ENCODE results near the gene FEN1. TPM values are rescaled to one million over a fixed set of nuclear protein-coding genes. Genes with fewer than 3 reads are reported as not detected.

The FEN1 gene
- total and polyA plus RNA-seq, 2 donors from 2014 or later: 8.5 to 8.8 TPM

GRCh38 chr11:61833471-61833870 is 40.8 kb downstream of the FEN1 start:
- Histone ChIP-seq H3K27ac (ENCODE audit: low read depth in 2 of 2, low read length in 2 of 2) (no peak overlapping the region), H3K9ac (ENCODE audit: low read length in 3 of 3) (no peak overlapping the region), H3K4me1 (ENCODE audit: control insufficient read depth in 2 of 3, insufficient read depth in 2 of 3, low read depth in 1 of 3, low read length in 3 of 3) (peaks cover 0 to 28% (median 20%) of the 10 kb centered on the region in 3 donors), H3K4me3 (ENCODE audit: low read length in 3 of 3) (no peak overlapping the region), H3K9me3 (ENCODE audit: control insufficient read depth in 2 of 3, insufficient read depth in 1 of 3, low read length in 3 of 3) (no peaks in the 10 kb centered on the region), H3K27me3 (ENCODE audit: control insufficient read depth, insufficient read depth, low read length) (no peaks in the 10 kb centered on the region), H3K36me3 (ENCODE audit: control insufficient read depth in 2 of 3, insufficient read depth in 3 of 3, low read length in 3 of 3) (no peaks in the 10 kb centered on the region)
- TF ChIP-seq, protein P1, sequence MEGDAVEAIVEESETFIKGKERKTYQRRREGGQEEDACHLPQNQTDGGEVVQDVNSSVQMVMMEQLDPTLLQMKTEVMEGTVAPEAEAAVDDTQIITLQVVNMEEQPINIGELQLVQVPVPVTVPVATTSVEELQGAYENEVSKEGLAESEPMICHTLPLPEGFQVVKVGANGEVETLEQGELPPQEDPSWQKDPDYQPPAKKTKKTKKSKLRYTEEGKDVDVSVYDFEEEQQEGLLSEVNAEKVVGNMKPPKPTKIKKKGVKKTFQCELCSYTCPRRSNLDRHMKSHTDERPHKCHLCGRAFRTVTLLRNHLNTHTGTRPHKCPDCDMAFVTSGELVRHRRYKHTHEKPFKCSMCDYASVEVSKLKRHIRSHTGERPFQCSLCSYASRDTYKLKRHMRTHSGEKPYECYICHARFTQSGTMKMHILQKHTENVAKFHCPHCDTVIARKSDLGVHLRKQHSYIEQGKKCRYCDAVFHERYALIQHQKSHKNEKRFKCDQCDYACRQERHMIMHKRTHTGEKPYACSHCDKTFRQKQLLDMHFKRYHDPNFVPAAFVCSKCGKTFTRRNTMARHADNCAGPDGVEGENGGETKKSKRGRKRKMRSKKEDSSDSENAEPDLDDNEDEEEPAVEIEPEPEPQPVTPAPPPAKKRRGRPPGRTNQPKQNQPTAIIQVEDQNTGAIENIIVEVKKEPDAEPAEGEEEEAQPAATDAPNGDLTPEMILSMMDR (IDR thresholded peaks at IDR 0.05; ENCODE audit: borderline replicate concordance, extremely low read depth, insufficient read depth): no peak
- DNase-seq (peak in 1 of 5 donors; percentile 65), FAIRE-seq (no peak)
- intact Hi-C loops (cut with DNase I): no loop called here

GRCh38 chr11:61833926-61834277 is 41.2 kb downstream of the FEN1 start:
- intact Hi-C loops (cut with DNase I): no loop called here
- Histone ChIP-seq H3K27me3 (ENCODE audit: control insufficient read depth, insufficient read depth, low read length) (no peaks in the 10 kb centered on the region), H3K4me1 (ENCODE audit: control insufficient read depth in 2 of 3, insufficient read depth in 2 of 3, low read depth in 1 of 3, low read length in 3 of 3) (peaks cover 0 to 27% (median 20%) of the 10 kb centered on the region in 3 donors), H3K9ac (ENCODE audit: low read length in 3 of 3) (no peak overlapping the region), H3K27ac (ENCODE audit: low read depth in 2 of 2, low read length in 2 of 2) (no peak overlapping the region), H3K9me3 (ENCODE audit: control insufficient read depth in 2 of 3, insufficient read depth in 1 of 3, low read length in 3 of 3) (no peaks in the 10 kb centered on the region), H3K36me3 (ENCODE audit: control insufficient read depth in 2 of 3, insufficient read depth in 3 of 3, low read length in 3 of 3) (no peaks in the 10 kb centered on the region), H3K4me3 (ENCODE audit: low read length in 3 of 3) (no peak overlapping the region)
- DNase-seq (peak in 1 of 5 donors; percentile 49), FAIRE-seq (no peak)
- TF ChIP-seq, protein P1 (IDR thresholded peaks at IDR 0.05; ENCODE audit: borderline replicate concordance, extremely low read depth, insufficient read depth): no peak

DNA sequence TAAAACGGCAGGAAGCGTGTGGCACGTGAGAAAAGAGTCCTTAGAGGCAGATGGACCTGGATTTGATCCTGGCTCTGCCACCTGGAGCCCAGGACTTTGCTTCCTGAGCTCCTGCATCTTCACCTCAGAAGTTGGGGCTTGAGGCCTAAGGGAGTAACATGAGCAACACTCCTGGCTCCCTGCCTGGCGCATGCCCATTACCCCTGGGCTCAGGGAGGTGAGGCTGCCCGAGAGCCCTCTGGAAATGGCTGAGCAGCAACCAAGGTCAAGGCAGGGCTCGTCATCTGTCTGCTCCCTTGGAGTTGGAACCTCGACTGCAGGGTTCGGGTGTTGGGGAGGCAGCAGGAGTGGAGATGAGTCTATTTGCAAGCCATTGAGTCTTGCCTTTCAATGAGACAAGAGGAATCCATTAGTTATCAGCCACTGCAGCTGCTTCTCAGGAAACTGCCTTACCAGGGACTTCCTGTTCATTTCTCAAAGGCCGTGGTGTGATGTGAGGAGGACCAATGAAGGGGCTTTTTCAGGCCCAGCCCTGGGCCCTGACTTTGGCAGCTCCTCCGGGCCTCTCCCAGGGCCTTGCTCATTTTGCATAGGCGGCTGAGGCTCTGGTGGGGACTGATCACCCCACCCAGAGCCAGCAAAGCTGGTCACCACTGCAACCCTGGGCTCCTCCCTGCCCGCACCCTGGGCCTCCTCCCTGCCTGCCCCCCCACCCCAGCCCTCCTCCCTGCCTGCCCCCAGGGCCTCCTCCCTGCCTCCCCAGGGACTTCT is 41.8 kb downstream of the FEN1 start:
- Histone ChIP-seq H3K27ac (ENCODE audit: low read depth in 2 of 2, low read length in 2 of 2) (peak overlapping the region; percentile 18 to 20), H3K36me3 (ENCODE audit: control insufficient read depth in 2 of 3, insufficient read depth in 3 of 3, low read length in 3 of 3) (no peaks in the 10 kb centered on the region), H3K4me1 (ENCODE audit: control insufficient read depth in 2 of 3, insufficient read depth in 2 of 3, low read depth in 1 of 3, low read length in 3 of 3) (peaks cover 0 to 22% (median 17%) of the 10 kb centered on the region in 3 donors), H3K9me3 (ENCODE audit: control insufficient read depth in 2 of 3, insufficient read depth in 1 of 3, low read length in 3 of 3) (no peaks in the 10 kb centered on the region), H3K9ac (ENCODE audit: low read length in 3 of 3) (no peak overlapping the region), H3K27me3 (ENCODE audit: control insufficient read depth, insufficient read depth, low read length) (no peaks in the 10 kb centered on the region), H3K4me3 (ENCODE audit: low read length in 3 of 3) (no peak overlapping the region)
- TF ChIP-seq, protein P1 (IDR thresholded peaks at IDR 0.05; ENCODE audit: borderline replicate concordance, extremely low read depth, insufficient read depth): no peak
- DNase-seq (peak in 3 of 5 donors; percentile 18 to 90 (median 66)), FAIRE-seq (no peak)
- intact Hi-C loops (cut with DNase I): no loop called here

All from kidney (tissue), 14 donors.